ENCODE results near the gene GLOD4.

GLOD4 gene

DNA sequence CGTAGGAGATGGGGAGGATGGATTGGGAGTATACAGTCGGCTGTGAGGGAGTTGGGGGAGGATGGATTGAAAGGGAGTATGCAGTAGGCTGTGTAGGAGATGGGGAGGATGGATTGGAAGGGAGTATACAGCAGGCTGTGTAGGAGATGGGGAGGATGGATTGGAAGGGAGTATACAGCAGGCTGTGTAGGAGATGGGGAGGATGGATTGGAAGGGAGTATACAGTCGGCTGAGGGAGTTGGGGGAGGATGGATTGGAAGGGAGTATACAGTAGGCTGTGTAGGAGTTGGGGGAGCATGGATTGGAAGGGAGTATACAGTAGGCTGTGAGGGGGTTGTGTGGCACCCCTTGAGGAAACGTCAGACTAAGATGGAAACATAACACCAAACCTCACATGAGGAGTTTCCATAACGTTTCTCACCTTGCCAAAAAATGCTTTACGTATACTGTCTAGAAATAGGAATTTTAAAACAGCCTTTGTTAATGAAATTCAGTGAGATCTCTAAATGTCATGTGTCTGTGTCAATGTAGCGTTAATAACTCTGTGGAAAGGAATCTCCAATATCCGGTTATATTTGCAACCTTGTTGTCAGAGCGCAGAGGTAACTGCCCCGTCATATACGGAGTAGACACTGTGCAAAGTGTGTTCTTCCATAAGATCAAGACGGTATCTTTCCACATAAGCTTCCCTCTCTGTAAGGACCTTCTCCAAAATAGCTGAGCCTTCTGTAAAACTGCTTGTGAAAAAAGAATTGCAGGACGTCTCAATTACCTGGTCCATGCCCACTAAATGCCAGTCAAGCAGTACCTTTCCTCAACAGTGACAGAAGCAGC, 61.2 kb downstream of the GLOD4 start:
- DNase-seq (ENCODE audit: low spot score): no peak
- TF ChIP-seq, protein P1, sequence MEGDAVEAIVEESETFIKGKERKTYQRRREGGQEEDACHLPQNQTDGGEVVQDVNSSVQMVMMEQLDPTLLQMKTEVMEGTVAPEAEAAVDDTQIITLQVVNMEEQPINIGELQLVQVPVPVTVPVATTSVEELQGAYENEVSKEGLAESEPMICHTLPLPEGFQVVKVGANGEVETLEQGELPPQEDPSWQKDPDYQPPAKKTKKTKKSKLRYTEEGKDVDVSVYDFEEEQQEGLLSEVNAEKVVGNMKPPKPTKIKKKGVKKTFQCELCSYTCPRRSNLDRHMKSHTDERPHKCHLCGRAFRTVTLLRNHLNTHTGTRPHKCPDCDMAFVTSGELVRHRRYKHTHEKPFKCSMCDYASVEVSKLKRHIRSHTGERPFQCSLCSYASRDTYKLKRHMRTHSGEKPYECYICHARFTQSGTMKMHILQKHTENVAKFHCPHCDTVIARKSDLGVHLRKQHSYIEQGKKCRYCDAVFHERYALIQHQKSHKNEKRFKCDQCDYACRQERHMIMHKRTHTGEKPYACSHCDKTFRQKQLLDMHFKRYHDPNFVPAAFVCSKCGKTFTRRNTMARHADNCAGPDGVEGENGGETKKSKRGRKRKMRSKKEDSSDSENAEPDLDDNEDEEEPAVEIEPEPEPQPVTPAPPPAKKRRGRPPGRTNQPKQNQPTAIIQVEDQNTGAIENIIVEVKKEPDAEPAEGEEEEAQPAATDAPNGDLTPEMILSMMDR (IDR thresholded peaks at IDR 0.05; ENCODE audit: borderline replicate concordance, control extremely low read depth, extremely low read depth, insufficient read depth, missing control alignments): no peak
- in situ Hi-C loops (cut with MboI; ENCODE audit: low sequenced_read_pairs, unreplicated experiment): no loop called here

DNA sequence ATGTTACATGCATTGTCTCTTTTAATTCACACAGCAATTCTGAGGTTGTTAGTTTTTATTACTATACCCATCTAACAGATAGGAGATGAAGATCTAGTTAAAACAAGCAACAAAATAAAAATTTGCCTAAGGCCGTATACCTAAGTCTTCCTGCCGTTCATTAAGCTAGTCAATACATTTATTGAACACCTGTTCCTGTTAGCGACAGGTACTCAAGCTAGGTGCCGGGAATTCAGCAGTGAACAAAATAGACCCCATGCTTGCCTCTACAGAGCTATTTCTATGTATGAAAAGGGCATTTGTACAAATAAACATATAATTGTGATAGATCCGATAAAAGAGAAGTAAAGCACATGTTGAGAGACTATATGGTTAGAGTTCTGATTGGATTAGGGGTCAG, 64.0 kb downstream of the GLOD4 start:
- no peak for DNase-seq (ENCODE audit: low spot score)
- TF ChIP-seq, protein P1 (IDR thresholded peaks at IDR 0.05; ENCODE audit: borderline replicate concordance, control extremely low read depth, extremely low read depth, insufficient read depth, missing control alignments): no peak
- in situ Hi-C loops (cut with MboI; ENCODE audit: low sequenced_read_pairs, unreplicated experiment): no loop called here
